CD4-positive, alpha-beta T cell treated with Interleukin-6 at 100 ng/mL for 8 hours (primary cell): ENCODE results near the gene MTA3.
"Not testable (repeated sequence)": the region's sequence is repeated elsewhere in the genome, so short reads cannot be mapped to it uniquely, and the experiment has no call there.

Source experiments
- DNase-seq: peaks from one replicate; pipeline ENCODE4 v3.0.0-alpha.2; 2020; ENCODE audit warnings: mixed read lengths, low spot score

The MTA3 gene

GRCh38 chr2:42613281-42614064 is 45.0 kb downstream of the MTA3 start:
- DNase-seq: no peak

DNA sequence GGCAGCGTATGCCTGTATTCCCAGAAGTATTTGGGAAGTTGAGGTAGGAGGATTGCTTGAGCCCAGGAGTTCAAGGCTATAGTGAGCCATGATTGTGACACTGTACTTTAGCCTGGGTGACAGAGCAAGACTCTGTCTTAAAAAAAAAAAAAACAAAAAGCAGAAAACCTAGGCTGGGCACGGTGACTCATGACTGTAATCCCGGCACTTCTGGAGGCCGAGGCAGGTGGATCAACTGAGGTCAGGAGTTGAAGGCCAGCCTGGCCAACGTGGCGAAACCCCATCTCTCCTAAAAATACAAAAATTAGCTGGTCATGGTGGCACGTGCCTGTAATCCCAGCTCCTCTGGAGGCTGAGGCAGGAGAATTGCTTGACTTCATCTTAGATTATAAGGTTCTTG is 46.4 kb downstream of the MTA3 start:
- no peak for DNase-seq

DNA sequence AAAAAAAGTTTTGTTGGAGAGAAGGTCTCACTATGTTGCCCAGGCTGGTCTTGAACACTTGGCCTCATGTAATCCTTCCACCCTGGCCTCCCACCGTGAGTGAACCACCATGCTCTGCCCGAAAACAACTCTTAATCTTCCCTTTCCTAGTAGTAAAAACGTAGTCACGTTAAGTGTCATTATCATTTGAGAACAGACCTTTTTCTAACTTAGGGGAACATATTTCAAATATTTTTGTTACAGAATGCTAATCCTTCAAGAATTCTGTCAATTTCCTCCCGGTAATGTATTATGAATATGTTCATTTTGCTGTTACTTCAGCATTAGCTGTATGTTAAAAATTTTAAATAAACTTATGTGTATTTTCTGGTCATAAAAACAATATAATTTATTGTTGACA is 49.7 kb downstream of the MTA3 start:
- DNase-seq: no peak

DNA sequence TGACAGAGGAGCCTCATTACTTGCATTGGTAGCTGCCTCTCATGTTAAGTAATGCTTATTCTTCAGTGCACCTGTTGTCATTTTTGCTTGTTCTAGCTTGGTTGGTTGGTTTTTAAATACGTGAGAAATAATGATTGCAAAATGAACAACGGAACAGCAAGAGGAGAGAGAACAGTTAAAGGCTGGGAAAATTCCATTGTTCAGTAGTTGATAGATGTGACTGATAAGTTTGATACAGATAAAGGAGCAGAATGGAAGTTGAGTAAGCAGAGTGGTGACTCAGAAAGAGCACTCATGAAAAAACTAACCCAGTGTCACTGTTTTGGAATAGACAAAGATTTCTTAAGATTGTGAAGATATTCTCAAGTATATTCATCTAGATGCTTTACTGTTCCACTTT is 50.5 kb downstream of the MTA3 start:
- DNase-seq: no peak

DNA sequence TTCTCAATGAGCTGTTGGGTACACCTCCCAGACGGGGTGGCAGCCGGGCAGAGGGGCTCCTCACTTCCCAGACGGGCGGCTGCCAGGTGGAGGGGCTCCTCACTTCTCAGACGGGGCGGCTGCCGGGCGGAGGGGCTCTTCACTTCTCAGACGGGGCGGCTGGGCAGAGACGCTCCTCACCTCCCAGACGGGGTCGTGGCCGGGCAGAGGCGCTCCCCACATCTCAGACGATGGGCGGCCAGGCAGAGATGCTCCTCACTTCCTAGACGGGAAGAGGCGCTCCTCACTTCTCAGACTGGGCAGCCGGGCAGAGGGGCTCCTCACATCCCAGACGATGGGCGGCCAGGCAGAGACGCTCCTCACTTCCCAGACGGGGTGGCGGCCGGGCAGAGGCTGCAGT is 53.2 kb downstream of the MTA3 start:
- DNase-seq: not testable (repeated sequence)

DNA sequence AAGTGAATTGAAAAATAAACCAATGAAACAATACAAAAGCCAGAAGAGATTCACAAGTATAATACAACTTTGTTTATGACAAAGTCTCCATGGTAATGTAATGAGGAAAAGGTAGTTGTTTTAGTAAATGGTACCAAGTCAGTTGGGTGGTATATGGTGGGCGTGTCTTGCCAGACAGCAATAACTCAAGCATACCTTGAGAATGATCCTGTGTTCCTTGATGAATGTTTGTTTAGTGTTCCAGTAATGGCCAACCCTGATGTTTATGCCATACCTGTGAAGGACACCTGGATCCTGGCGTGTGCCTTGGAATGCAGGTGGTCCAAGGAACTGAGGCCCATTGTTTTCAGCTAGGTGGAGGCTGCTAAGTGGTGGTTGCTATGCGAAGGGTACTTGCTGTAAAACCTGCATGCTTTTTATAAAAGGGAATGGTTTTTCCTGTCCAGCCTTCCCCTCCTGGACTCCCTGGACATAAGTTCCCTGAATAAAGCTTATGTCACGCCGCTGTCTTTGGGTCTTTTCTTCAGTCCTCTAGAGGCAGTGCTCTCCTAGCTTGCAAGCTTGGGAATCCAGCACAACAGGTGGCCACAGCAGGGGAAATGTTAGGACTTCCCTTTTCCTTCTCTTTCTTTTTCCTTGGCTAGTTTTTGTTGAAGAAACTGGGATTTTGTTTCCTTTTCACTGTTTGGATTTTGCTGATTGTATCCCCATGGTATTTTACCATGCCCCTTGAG is 54.7 kb downstream of the MTA3 start:
- DNase-seq: no peak

- no peak for DNase-seq
These were observed 55.6 kb downstream of the MTA3 start for GRCh38 chr2:42624047-42624446.

- not testable (repeated sequence) for DNase-seq
These were observed 59.6 kb downstream of the MTA3 start for GRCh38 chr2:42628024-42628423.

- DNase-seq: no peak
These were observed 68.5 kb downstream of the MTA3 start for GRCh38 chr2:42636934-42637333.

DNA sequence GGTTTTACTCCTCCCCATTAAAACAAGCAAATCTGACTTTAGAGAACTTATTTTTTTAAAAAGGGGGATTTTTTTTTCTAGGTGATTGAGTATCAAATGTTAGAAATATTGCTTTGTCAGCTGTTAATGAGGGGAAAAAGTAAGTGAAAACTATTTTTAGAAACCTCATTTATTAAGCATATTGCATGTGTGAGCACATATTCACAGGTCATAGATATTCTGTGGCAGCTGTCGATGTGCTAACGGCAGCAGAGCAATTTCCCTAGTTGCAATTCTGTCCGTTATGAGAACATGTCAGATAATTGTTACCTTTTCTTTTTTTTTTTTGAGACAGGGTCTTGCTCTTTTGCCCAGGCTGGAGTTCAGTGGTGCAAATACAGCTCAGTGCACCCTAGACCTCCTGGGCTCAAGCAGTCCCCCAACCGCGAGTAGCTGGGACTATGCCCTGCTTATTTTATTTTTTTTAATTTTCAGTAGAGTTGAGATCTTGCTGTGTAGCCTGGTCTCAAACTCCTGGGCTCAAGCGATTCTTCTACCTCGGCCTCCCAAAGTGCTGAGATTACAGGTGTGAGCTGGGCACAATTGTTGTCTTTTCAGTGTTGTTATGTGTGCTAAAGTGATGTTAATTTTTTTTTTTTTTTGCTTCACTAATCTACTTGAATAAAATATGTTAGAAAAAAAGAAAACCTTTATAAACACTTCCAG is 69.8 kb downstream of the MTA3 start:
- DNase-seq: no peak

- DNase-seq: no peak
These were observed 71.1 kb downstream of the MTA3 start for GRCh38 chr2:42639340-42640077.

- DNase-seq: no peak
These were observed 71.8 kb downstream of the MTA3 start for GRCh38 chr2:42640261-42640660.

- DNase-seq: not testable (repeated sequence)
These were observed 73.9 kb downstream of the MTA3 start for GRCh38 chr2:42642371-42642770.

GRCh38 chr2:42645551-42645950 is 77.1 kb downstream of the MTA3 start:
- no peak for DNase-seq

DNA sequence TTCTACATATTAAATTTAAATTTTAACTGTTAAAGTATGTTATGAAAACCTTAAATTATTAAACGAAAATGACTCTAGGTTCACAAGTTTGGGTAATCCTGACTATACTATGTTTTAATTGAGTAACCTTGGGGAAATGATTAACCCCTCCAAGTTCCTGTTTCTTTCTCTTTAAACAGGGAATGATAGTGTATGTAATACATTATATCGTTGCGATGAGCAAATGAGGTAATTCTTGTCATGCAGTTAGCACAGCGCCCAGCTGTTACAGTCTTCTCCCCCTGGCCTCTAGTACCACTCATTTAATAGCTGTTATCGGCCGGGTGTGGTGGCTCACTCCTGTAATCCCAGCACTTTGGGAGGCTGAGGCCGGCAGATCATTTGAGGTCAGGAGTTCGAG is 80.4 kb downstream of the MTA3 start:
- no peak for DNase-seq

DNA sequence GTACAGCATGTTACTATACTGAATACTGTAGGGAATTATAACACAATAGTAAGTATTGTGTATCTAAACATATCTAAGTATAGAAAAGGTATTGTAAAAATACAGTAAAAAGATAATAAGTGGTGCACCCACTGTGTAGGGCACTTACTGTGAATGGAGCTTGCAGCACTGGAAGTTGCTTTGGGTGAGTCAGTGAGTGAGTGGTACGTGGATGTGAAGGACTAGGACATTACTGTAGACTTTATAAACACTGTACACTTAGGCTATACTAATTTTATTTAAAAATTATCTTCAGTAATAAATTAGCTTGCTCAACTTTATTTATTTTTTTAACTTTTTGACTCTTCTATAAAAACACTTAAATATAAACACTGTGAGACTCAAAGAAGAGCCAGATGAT is 82.6 kb downstream of the MTA3 start:
- DNase-seq: no peak

GRCh38 chr2:42652086-42652485 is 83.7 kb downstream of the MTA3 start:
- DNase-seq: peak; percentile 48

DNA sequence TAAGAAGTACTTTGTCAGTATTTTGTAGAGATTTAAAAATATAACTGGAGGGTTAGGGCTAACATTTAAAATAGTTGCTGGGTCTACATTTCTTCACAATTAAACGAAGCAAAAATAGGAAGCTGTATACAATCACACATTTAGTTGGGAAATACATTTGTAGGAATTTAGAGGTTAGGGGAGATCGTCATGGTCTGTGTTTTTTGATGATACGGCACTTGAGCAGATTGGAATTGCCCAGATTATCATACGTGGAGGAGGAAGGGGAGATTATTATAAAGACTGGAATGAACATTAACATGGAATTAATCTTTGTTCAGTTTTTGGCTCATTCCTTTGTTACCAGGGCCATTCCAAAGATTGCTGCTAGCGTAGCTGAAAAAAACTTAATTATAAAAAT is 84.6 kb downstream of the MTA3 start:
- DNase-seq: no peak

DNA sequence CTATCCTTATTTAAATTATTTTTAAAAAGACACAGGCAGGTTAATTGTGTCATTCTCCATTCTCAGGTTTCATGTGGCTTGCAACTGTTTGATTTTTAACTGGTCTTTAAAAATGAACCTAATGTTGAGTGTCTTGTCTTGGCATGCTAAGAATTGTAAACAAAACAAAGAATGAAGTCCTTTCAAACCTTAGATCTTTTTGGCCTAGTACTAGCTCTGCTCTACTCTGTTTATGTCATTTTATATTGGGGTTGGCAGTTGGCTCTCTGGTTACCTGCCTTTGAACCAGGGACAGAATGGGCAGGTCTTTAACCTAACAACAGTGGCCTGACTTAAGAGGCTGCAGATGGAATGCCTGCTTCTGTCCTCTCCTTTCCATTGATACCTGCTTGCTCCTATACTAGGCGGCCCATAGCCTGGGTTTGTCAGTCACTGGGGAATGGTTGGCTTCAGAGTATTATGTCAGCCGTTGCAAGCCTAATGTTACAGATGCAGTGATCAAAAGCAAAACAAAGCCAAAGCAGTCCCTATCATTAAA is 85.5 kb downstream of the MTA3 start:
- DNase-seq: no peak

DNA sequence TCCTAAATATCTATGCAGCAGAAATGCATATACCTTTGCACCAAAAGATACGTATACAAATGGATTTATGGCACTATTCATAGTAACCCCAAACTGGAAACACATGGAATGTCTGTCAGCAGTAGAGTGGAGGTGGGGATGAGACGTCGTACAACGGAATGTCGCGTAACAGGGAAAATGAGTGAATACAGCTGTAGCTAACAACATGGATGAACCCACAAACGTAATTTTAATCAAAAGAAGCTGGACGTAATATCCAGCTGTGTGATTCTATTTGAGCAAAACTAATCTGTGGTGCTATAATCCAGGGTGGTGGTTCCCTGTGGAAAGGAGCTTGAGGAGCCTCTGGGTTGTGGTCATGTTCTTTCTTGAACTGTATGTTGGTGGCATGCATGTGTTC is 89.9 kb downstream of the MTA3 start:
- no peak for DNase-seq

- DNase-seq: no peak
These were observed 91.2 kb downstream of the MTA3 start for GRCh38 chr2:42659609-42660008.
